Heart left ventricle (tissue), 16 donors: ENCODE data around the gene LMBR1. TPM values are rescaled to one million over a fixed set of nuclear protein-coding genes. Genes with fewer than 3 reads are reported as not detected.

Experiments
- ATAC-seq, 4 donors: fragments of 200-7000 bp; cut with Tn5 transposase; one replicate each; pipeline ENCODE4 v1.9.1; 2020 to 2022; ENCODE audit warnings: moderate library complexity in 4 of 4, mild to moderate bottlenecking in 3 of 4, moderate number of reproducible peaks in 1 of 4
- DNase-seq, 5 donors: peaks; one replicate each; pipeline ENCODE4 v3.0.0-alpha.2; 2020
- H3K27ac ChIP-seq, 12 donors: fragments of 200-600 bp; sonication (generic) in 4 of 12; one replicate each; pipeline versions ENCODE4 v1.5.0 to v1.8.0; 2016 to 2022; ENCODE audit warnings: mild to moderate bottlenecking in 2 of 12
- H3K27me3 ChIP-seq, 9 donors: fragments of 200-600 bp; sonication (generic) in 2 of 9; one replicate each; pipeline versions ENCODE4 v1.5.1 to v1.8.0; 2016 to 2022; ENCODE audit warnings: mild to moderate bottlenecking in 3 of 9
- H3K36me3 ChIP-seq, 9 donors: fragments of 200-600 bp; sonication (generic) in 2 of 9; one replicate each; pipeline versions ENCODE4 v1.5.0 to v1.8.0; 2018 to 2022; ENCODE audit warnings: mild to moderate bottlenecking in 2 of 9
- H3K4me1 ChIP-seq, 12 donors: fragments of 200-600 bp; sonication (generic) in 4 of 12; one replicate each; pipeline versions ENCODE4 v1.5.0 to v1.8.0; 2016 to 2022; ENCODE audit warnings: mild to moderate bottlenecking in 3 of 12
- H3K4me3 ChIP-seq, 12 donors: fragments of 200-600 bp; sonication (generic) in 4 of 12; one replicate each; pipeline versions ENCODE4 v1.5.0 to v1.8.0; 2017 to 2022; ENCODE audit warnings: mild to moderate bottlenecking in 9 of 12, moderate library complexity in 4 of 12
- H3K9me3 ChIP-seq, 12 donors: fragments of 200-600 bp; sonication (generic) in 4 of 12; one replicate each; pipeline versions ENCODE4 v1.5.0 to v1.8.0; 2016 to 2022; ENCODE audit warnings: mild to moderate bottlenecking in 1 of 12
- CTCF ChIP-seq, 12 donors: fragments of 200-600 bp; sonication (generic) in 4 of 12; IDR thresholded peaks; one replicate each; pipeline versions ENCODE4 v1.5.0 to v1.8.0; 2018 to 2022; ENCODE audit warnings: antibody characterized with exemption in 12 of 12, mild to moderate bottlenecking in 5 of 12
- POLR2A ChIP-seq, 2 donors: fragments of 450-650 bp; IDR thresholded peaks; one replicate each; pipeline ENCODE4 v1.6.1; 2017; ENCODE audit warnings: antibody characterized with exemption in 2 of 2, mild to moderate bottlenecking in 2 of 2, moderate library complexity in 2 of 2
- WGBS, 4 donors: extraction: QIAGEN DNeasy Blood & Tissue Kit in 2 of 4; methylation state at CpG; one replicate each; pipeline versions ENCODE4 v1.1.5 to v1.1.7; 2013 to 2018; 5-methylcytosine and 5-hydroxymethylcytosine counted together
- intact Hi-C, 10 donors: fragments of 100-400 bp; cut with DNase I; formaldehyde crosslinking; loops; one replicate each; pipeline versions ENCODE4 v1.11.1 to v1.14.2; 2022
- polyA plus RNA-seq, 2 donors: library from polyadenylated mRNA; stranded (reverse); fragments of 200-250 nt; gene quantifications; one replicate each; pipeline ENCODE4 v1.2.3, GENCODE V29; 2013
- total RNA-seq, 9 donors: library from RNA; depleted of rRNA in 2 of 9; stranded (reverse); fragments of >200 nt in 2 of 9; fragmentation: NEBNext Ultra II Directional in 3 of 9; extraction: Animal tissue kit (Norgen Biotek cat#: 25700) in 3 of 9; gene quantifications; one replicate each; pipeline versions ENCODE4 v1.1.0 to v1.2.4, GENCODE V29; 2016 to 2023
- donor health status: ischemic (EF 13 %, LVEDD 7.1; RV severe dilation, severe dysfunction).
- donor health status: healthy with polysubstance abuse.
- donor health status: DM: no; HTN: yes; CAD: no.
- donor health status: DM: no; HTN: no; CAD: no.
- donor health status: ischemic (EF 25% LVEDD 6.9; RV normal size, moderate dysfunction).
- donor health status: ischemic (EF 25% LVEDD 5.7; RV mildly dilated, moderate dysfunction).
- donor health status: healthy.
- donor health status: DM: yes; HTN: yes; CAD: no.
- donor health status: ischemic (EF 35%, LVEDD 5.7; RV mildly dilated, moderate dysfunction).
- donor health status: nonischemic (EF 11% LVEDD 7.7; RV severe dilation, severe dysfunction).
- donor health status: DM: yes; HTN: yes; CAD: no.
- donor health status: PGD.
- donor health status: ischemic (EF 29% LVEDD 5.4; RV normal size, mild dysfunction).
- donor health status: nonischemic (EF 23%, LVEDD 6.1; RV moderate dilation, normal function).

The LMBR1 gene
- total and polyA plus RNA-seq, 11 donors = 5.8 to 51.9 (median 37.1) TPM

DNA sequence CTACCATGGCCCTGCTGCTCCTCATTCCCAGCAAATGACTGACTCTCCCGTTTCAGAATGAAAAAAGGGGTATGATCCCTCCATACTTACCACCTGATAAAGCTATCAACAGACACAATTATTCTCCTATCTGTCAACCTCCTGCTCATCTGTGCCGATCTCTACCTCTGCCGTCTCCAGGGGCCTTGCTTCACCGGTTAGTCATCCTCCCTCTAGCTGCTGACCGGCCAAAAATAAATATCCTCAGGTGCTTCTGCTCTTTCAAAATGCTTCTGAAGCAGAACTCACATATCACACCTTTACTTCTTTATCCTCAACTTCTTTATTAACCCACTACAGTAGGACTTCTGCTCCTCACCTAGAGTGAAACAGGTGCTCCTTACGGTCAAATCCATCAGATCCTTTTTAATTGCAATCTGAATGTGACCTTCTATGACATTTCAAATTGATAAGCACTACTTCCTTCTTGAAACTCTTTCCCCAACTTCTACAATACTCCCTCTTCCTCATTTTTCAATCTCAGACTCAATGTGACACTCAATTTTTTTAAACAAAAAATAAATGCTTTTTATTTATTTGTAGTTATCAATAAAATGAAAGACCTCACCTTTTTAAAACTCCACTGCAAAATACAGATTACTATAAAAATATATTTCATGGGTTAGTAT is 63.2 kb downstream of the LMBR1 start:
- H3K27ac ChIP-seq = no peak overlapping the region
- 85 to 89% (median 87%) methylated on average over 6 of the region's 6 CpGs for WGBS, 4 donors
- no peak overlapping the region for H3K4me3 ChIP-seq
- intact Hi-C loops = loop anchor here in 2 of 10 donors (10.0 kb wide), 2 partner anchors 65 to 1035 kb away; partner anchors contain the start of gene LMBR1 (in 1 of the 2)
- no peaks in the 10 kb centered on the region for H3K9me3 ChIP-seq
- peaks cover 0 to 48% (median 15%) of the 10 kb centered on the region in 9 donors for H3K36me3 ChIP-seq
- peaks cover 0 to 21% (median 0%) of the 10 kb centered on the region in 12 donors for H3K4me1 ChIP-seq
- DNase-seq (no peak), ATAC-seq (no peak)
- H3K27me3 ChIP-seq = no peaks in the 10 kb centered on the region
- no peak for TF ChIP-seq POLR2A (IDR thresholded peaks at IDR 0.05)
- TF ChIP-seq CTCF (IDR thresholded peaks at IDR 0.05) = no peak

DNA sequence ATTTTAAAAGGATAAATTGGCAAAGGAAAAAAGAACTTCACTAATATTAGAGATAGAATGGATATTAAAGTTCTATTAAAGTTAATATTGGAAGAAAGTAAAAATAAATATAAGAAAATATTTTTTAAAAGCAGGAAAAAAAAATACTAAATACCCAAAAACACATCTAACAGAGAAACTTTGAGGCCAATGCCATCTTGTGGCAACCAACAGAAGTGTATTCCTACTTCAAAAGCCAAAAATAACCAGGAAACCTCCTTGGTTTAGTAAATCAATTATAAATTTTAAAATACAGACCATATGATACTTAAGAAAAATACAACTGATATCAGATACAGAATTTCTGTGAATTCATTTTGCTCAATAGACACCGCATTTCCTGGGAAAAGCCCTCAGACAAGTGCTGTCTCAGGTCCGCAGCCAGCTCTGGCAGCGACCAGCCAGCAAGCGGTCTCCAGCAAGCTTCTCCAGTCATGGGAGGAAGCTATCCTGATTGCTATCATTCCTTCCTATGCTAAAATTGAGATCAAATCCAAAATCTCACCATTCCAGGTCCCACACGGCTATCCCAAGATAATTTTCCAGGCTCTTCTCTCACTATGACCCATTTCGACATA is 65.3 kb downstream of the LMBR1 start:
- ATAC-seq (no peak), DNase-seq (no peak)
- intact Hi-C loops = loop anchor here in 2 of 10 donors (10.0 kb wide), 2 partner anchors 67 to 1033 kb away; partner anchors contain the start of gene LMBR1 (in 1 of the 2)
- no peak overlapping the region for H3K27ac ChIP-seq
- WGBS, 4 donors = 70 to 89% (median 72%) methylated on average over 6 of the region's 6 CpGs
- H3K4me3 ChIP-seq = no peak overlapping the region
- H3K9me3 ChIP-seq = no peaks in the 10 kb centered on the region
- H3K36me3 ChIP-seq = peaks cover 0 to 45% (median 7%) of the 10 kb centered on the region in 9 donors
- H3K4me1 ChIP-seq = peaks cover 0 to 19% (median 0%) of the 10 kb centered on the region in 12 donors
- no peaks in the 10 kb centered on the region for H3K27me3 ChIP-seq
- TF ChIP-seq CTCF (IDR thresholded peaks at IDR 0.05) (peak; percentile 18 to 58 (median 44)), POLR2A (IDR thresholded peaks at IDR 0.05) (no peak)

- H3K36me3 ChIP-seq = peaks cover 0 to 40% (median 4%) of the 10 kb centered on the region in 9 donors
- no peak for TF ChIP-seq POLR2A (IDR thresholded peaks at IDR 0.05)
- no peak for TF ChIP-seq CTCF (IDR thresholded peaks at IDR 0.05)
- no peak overlapping the region for H3K27ac ChIP-seq
- WGBS, 4 donors = 95 to 98% (median 97%) methylated on average over 4 of the region's 4 CpGs
- H3K4me1 ChIP-seq = no peaks in the 10 kb centered on the region
- no peaks in the 10 kb centered on the region for H3K9me3 ChIP-seq
- DNase-seq (no peak), ATAC-seq (no peak)
- H3K4me3 ChIP-seq = no peak overlapping the region
- no peaks in the 10 kb centered on the region for H3K27me3 ChIP-seq
- intact Hi-C loops = loop anchor here in 2 of 10 donors (10.0 kb wide), 2 partner anchors 71 to 1029 kb away; partner anchors contain the start of gene LMBR1 (in 1 of the 2)
Observed at GRCh38 chr7:156823435-156823834, 69.5 kb downstream of the LMBR1 start.

DNA sequence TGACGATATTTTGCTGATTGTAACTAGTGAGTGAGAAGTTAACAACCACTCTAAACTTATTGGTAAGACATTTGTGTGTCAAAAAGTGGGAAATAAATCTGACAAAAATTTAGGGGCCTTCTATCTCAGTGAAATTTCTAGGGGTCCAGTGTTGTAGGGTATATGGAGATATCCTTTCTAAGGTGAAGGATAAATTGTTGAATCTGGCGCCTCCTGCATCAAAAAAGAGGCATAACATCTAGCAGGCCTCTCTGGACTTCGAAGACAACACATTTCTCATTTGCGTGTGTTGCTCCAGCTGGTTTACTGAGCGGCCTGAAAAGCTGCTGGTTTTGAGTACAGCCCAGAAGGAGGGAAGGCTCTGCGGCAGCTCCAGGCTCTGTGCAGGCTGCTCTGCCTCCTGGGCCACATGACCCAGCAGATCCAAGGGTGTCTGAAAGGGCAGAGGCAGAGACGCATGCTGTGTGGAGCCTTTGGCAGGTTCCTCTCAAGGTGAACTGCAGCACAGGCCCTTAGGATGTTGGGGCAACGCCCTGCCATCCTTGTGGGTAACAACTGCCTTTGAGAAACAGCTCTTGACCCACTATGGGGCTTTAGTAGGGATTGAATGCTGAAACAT is 72.4 kb downstream of the LMBR1 start:
- ATAC-seq (no peak), DNase-seq (no peak)
- Histone ChIP-seq H3K9me3 (no peaks in the 10 kb centered on the region), H3K4me3 (no peak overlapping the region), H3K27me3 (no peaks in the 10 kb centered on the region), H3K4me1 (no peaks in the 10 kb centered on the region), H3K36me3 (peaks cover 0 to 32% (median 4%) of the 10 kb centered on the region in 9 donors), H3K27ac (no peak overlapping the region)
- 91 to 97% (median 93%) methylated on average over 8 of the region's 8 CpGs for WGBS, 4 donors
- intact Hi-C loops = loop anchor here in 2 of 10 donors (10.0 kb wide), 2 partner anchors 74 to 1026 kb away; partner anchors contain the start of gene LMBR1 (in 1 of the 2)
- no peak for TF ChIP-seq POLR2A (IDR thresholded peaks at IDR 0.05)
- peak in 1 of 12 donors; percentile 8 for TF ChIP-seq CTCF (IDR thresholded peaks at IDR 0.05)
